KOPT-K1 (cell line): ENCODE measurements around the gene ZC3H12A.

Experiments
- H3K27ac ChIP-seq: fragments of 200-600 bp; sonication (generic); 2 replicates; pipeline ENCODE4 v1.5.1; 2016; ENCODE audit warnings: antibody characterized with exemption, mild to moderate bottlenecking, low read depth, low read length; ENCODE audit not compliant: poor library complexity, severe bottlenecking
- H3K36me3 ChIP-seq: fragments of 200-600 bp; sonication (generic); 2 replicates; pipeline ENCODE4 v1.5.1; 2017; ENCODE audit warnings: antibody characterized with exemption, mild to moderate bottlenecking, low read length, moderate library complexity; ENCODE audit not compliant: insufficient read depth
- H3K9me3 ChIP-seq: fragments of 200-600 bp; sonication (generic); 2 replicates; pipeline ENCODE4 v1.5.1; 2017; ENCODE audit warnings: antibody characterized with exemption, low read length, mild to moderate bottlenecking; ENCODE audit not compliant: insufficient read depth, poor library complexity, severe bottlenecking

The ZC3H12A gene

GRCh38 chr1:37480125-37480466 lies 5.7 kb downstream of the ZC3H12A start:
- H3K27ac ChIP-seq, result peak overlapping the region; percentile 69
- H3K9me3 ChIP-seq, result no peaks in the 10 kb centered on the region
- H3K36me3 ChIP-seq, result peaks cover 78% of the 10 kb centered on the region

- Histone ChIP-seq H3K27ac (no peak overlapping the region), H3K36me3 (peaks cover 76% of the 10 kb centered on the region), H3K9me3 (no peaks in the 10 kb centered on the region)
These were observed 6.4 kb downstream of the ZC3H12A start for GRCh38 chr1:37480581-37481288.

GRCh38 chr1:37481289-37482003 lies 7.1 kb downstream of the ZC3H12A start:
- peaks cover 70% of the 10 kb centered on the region for H3K36me3 ChIP-seq
- H3K27ac ChIP-seq, result no peak overlapping the region
- no peaks in the 10 kb centered on the region for H3K9me3 ChIP-seq

GRCh38 chr1:37482004-37482785 lies 7.8 kb downstream of the ZC3H12A start:
- Histone ChIP-seq H3K27ac (no peak overlapping the region), H3K36me3 (peaks cover 71% of the 10 kb centered on the region), H3K9me3 (no peaks in the 10 kb centered on the region)

- Histone ChIP-seq H3K36me3 (peaks cover 71% of the 10 kb centered on the region), H3K9me3 (no peaks in the 10 kb centered on the region), H3K27ac (no peak overlapping the region)
These were observed 8.7 kb downstream of the ZC3H12A start for GRCh38 chr1:37482796-37483744.

- H3K27ac ChIP-seq, result no peak overlapping the region
These were observed 9.4 kb downstream of the ZC3H12A start for GRCh38 chr1:37483785-37484184.

GRCh38 chr1:37484325-37485051 lies 10.1 kb downstream of the ZC3H12A start:
- H3K27ac ChIP-seq, result no peak overlapping the region
- peaks cover 78% of the 10 kb centered on the region for H3K36me3 ChIP-seq
- H3K9me3 ChIP-seq, result no peaks in the 10 kb centered on the region

More at GRCh38 chr1:37483785-37484184, 9.4 kb downstream of the ZC3H12A start:
- peaks cover 71% of the 10 kb centered on the region for H3K36me3 ChIP-seq
- no peaks in the 10 kb centered on the region for H3K9me3 ChIP-seq

- Histone ChIP-seq H3K27ac (no peak overlapping the region), H3K9me3 (no peaks in the 10 kb centered on the region), H3K36me3 (peaks cover 78% of the 10 kb centered on the region)
These were observed 11.7 kb downstream of the ZC3H12A start for GRCh38 chr1:37485902-37486679.

- Histone ChIP-seq H3K9me3 (no peaks in the 10 kb centered on the region), H3K36me3 (peaks cover 78% of the 10 kb centered on the region), H3K27ac (no peak overlapping the region)
These were observed 12.6 kb downstream of the ZC3H12A start for GRCh38 chr1:37486680-37487618.

- Histone ChIP-seq H3K36me3 (peaks cover 78% of the 10 kb centered on the region), H3K27ac (no peak overlapping the region)
These were observed 13.2 kb downstream of the ZC3H12A start for GRCh38 chr1:37487619-37487984.

GRCh38 chr1:37493336-37494098 lies 19.1 kb downstream of the ZC3H12A start:
- Histone ChIP-seq H3K27ac (no peak overlapping the region), H3K9me3 (no peaks in the 10 kb centered on the region), H3K36me3 (peaks cover 78% of the 10 kb centered on the region)

More at GRCh38 chr1:37487619-37487984, 13.2 kb downstream of the ZC3H12A start:
- H3K9me3 ChIP-seq, result no peaks in the 10 kb centered on the region

- H3K9me3 ChIP-seq, result no peaks in the 10 kb centered on the region
- no peak overlapping the region for H3K27ac ChIP-seq
- H3K36me3 ChIP-seq, result peaks cover 80% of the 10 kb centered on the region
These were observed 21.5 kb downstream of the ZC3H12A start for GRCh38 chr1:37495875-37496274.
